Cardiac muscle cell (in vitro differentiated cells and primary cell): Measurements from ENCODE around the gene AARS1. TPM values are rescaled to one million over a fixed set of nuclear protein-coding genes. Genes with fewer than 3 reads are reported as not detected.
A peak's percentile ranks its signal among the peaks of the same experiment; 100 is the strongest.

Experiments used
- DNase-seq, 2 donors: peaks; one replicate each; pipeline versions ENCODE4 v3.0.0 to v3.0.0-alpha.2; 2010 to 2017; ENCODE audit warnings: low read depth in 1 of 2, low spot score in 1 of 2
- H3K27ac ChIP-seq: fragments of 200-600 bp; sonication (generic); 2 replicates; pipeline ENCODE4 v1.5.1; 2016
- H3K27me3 ChIP-seq: fragments of 200-600 bp; sonication (generic); 2 replicates; pipeline ENCODE4 v1.6.0; 2016; ENCODE audit warnings: control low read depth
- H3K36me3 ChIP-seq: fragments of 200-600 bp; sonication (generic); 2 replicates; pipeline ENCODE4 v1.5.1; 2016; ENCODE audit warnings: control low read depth
- H3K4me1 ChIP-seq: fragments of 200-600 bp; sonication (generic); 2 replicates; pipeline ENCODE4 v1.8.1; 2017; ENCODE audit warnings: low read depth, mild to moderate bottlenecking, mixed run types
- H3K4me3 ChIP-seq: fragments of 200-600 bp; sonication (generic); 2 replicates; pipeline ENCODE4 v1.5.1; 2016; ENCODE audit warnings: mild to moderate bottlenecking
- H3K9me3 ChIP-seq: fragments of 200-600 bp; sonication (generic); 2 replicates; pipeline ENCODE4 v1.5.1; 2017; ENCODE audit warnings: low read depth, mild to moderate bottlenecking, control low read depth
- CTCF ChIP-seq: IDR thresholded peaks from 2 replicates; pipeline ENCODE4 v1.5.1; 2012; ENCODE audit warnings: low read depth, mild to moderate bottlenecking, low read length
- polyA plus RNA-seq: library from polyadenylated mRNA; unstranded; fragments of >200 nt; fragmentation: Nextera tagmentation; extraction: Ambion mirVana; gene quantifications from 2 replicates; pipeline ENCODE4 v1.2.1, GENCODE V29; 2016
- total RNA-seq: library from RNA; depleted of rRNA; stranded (reverse); fragments of >200 nt; gene quantifications from 2 replicates; pipeline ENCODE4 v1.2.3, GENCODE V29; 2016

The AARS1 gene
- total and polyA plus RNA-seq, 2 experiments from 2014 or later, result 81.4 to 114 TPM

DNA sequence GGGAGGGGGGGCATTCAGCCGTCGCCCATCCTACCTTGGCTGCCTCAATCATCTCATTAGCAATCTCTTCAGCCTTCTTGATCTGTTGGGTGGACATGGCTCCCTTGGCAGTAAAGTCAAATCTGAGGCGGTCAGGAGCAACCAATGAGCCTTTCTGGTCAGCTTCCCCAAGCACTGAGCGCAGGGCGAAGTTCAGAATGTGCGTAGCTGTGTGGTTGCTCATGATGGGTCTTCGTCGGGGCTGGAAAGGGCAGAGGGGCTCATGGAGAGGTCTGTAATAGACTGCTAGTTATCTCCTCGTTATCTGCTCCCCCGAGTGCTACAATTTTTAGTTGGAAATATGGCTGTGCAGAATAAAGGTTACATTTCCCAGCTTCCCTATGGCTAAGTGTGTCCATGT is 30.4 kb downstream of the AARS1 start:
- no peaks in the 10 kb centered on the region for H3K27me3 ChIP-seq
- no peak overlapping the region for H3K27ac ChIP-seq
- DNase-seq, result no peak
- no peaks in the 10 kb centered on the region for H3K9me3 ChIP-seq
- TF ChIP-seq CTCF, result no peak
- H3K4me1 ChIP-seq, result no peaks in the 10 kb centered on the region
- H3K4me3 ChIP-seq, result no peak overlapping the region
- H3K36me3 ChIP-seq, result peaks cover 81% of the 10 kb centered on the region

DNA sequence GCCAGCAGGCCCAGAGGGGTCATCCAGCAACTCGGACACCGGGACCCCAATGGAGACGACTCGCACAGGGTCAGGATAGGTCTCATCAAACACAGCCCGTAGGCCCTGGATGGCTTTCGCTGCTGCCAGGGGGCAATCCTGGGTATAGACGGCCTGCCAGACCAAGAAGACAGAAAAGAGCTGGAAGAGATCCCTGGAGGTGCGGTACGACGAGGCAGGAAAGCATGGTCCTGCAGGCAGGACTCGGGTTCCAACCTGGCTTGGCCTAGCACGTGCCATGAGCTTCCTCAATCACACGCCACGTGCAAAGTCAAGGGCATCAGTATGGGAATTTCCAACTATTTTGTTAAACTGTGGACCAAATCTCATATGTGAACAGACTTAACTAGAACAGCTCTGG is 31.2 kb downstream of the AARS1 start:
- Histone ChIP-seq H3K9me3 (no peaks in the 10 kb centered on the region), H3K27ac (no peak overlapping the region), H3K4me3 (no peak overlapping the region), H3K27me3 (no peaks in the 10 kb centered on the region), H3K4me1 (no peaks in the 10 kb centered on the region), H3K36me3 (peaks cover 79% of the 10 kb centered on the region)
- DNase-seq, result no peak
- TF ChIP-seq CTCF, result no peak

- peak in 1 of 2 donors; percentile 15 for DNase-seq
- no peaks in the 10 kb centered on the region for H3K27me3 ChIP-seq
- no peak overlapping the region for H3K4me3 ChIP-seq
- H3K27ac ChIP-seq, result no peak overlapping the region
- no peak for TF ChIP-seq CTCF
- no peaks in the 10 kb centered on the region for H3K9me3 ChIP-seq
- H3K36me3 ChIP-seq, result peaks cover 81% of the 10 kb centered on the region
- no peaks in the 10 kb centered on the region for H3K4me1 ChIP-seq
These were observed 31.9 kb downstream of the AARS1 start for GRCh38 chr16:70257391-70257790.

- no peaks in the 10 kb centered on the region for H3K27me3 ChIP-seq
- H3K9me3 ChIP-seq, result no peaks in the 10 kb centered on the region
- no peak overlapping the region for H3K27ac ChIP-seq
- H3K36me3 ChIP-seq, result peaks cover 70% of the 10 kb centered on the region
- H3K4me3 ChIP-seq, result no peak overlapping the region
- no peaks in the 10 kb centered on the region for H3K4me1 ChIP-seq
- DNase-seq, result no peak
- no peak for TF ChIP-seq CTCF
These were observed 33.7 kb downstream of the AARS1 start for GRCh38 chr16:70255574-70255973.

DNA sequence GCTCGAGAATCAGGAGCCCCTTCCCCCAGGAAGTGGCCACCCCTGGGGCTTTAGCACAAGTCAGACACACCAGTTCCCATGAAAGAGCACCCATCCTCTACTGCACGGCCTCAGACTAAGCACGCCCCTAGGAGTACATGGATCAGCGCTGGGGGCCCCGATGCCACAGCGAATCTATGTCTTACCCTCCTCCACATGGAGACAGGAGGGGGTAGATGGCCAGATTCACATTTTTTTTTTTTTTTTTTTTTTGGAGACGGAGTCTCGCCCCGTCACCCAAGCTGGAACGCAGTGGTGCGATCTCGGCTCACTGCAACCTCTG is 34.4 kb downstream of the AARS1 start:
- no peaks in the 10 kb centered on the region for H3K9me3 ChIP-seq
- H3K36me3 ChIP-seq, result peaks cover 64% of the 10 kb centered on the region
- H3K4me3 ChIP-seq, result no peak overlapping the region
- no peak for TF ChIP-seq CTCF
- H3K27me3 ChIP-seq, result no peaks in the 10 kb centered on the region
- no peak overlapping the region for H3K27ac ChIP-seq
- H3K4me1 ChIP-seq, result peaks cover 3% of the 10 kb centered on the region
- DNase-seq, result no peak
